ENCODE results near the gene STIM1. TPM values are rescaled to one million over a fixed set of nuclear protein-coding genes. Genes with fewer than 3 reads are reported as not detected.

Gene STIM1
- total RNA-seq, 1 donor, result 57.9 TPM

DNA sequence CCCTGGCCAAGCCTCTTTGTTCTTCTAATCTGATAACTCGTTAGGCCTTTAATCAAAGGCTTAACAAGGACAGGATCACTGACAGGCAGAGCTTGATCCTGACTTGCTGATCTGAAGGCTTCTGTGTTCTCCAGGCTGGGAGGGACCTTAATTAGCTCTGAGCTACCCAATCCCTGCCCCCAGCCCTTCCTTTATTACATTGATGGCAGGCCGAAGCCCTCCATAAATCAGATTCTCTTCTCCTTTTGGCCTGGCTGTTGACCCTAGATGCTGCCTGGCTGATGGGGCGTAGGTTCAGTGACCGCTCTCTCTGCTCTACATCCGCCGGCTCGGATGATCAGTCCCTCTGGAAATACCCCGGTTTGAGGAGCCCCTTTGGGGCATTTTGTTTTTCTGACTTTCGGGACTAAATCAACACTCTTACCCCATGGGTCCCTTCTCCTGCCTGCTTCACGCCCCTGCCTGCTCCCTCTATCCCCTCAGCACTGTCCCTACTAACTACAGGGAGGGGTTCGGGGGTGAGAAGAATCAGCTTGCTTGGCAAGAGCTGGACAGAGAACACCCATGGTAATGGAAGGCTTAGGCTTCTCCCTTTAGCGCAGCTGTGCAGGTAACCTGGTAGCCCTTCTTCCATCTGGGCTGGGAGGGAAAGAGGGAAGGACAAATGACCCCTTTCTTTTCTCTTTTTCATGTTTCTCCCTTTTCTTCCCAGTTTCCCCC, 229.1 kb downstream of the STIM1 start:
- no peaks in the 10 kb centered on the region for H3K27me3 ChIP-seq (ENCODE audit: insufficient read depth, low read length)
- no peaks in the 10 kb centered on the region for H3K79me2 ChIP-seq (ENCODE audit: insufficient read depth, low read length)
- H3K27ac ChIP-seq (ENCODE audit: low read depth, low read length), result no peak overlapping the region
- H4K20me1 ChIP-seq (ENCODE audit: insufficient read depth, low read length), result no peaks in the 10 kb centered on the region
- TF ChIP-seq, protein P1, sequence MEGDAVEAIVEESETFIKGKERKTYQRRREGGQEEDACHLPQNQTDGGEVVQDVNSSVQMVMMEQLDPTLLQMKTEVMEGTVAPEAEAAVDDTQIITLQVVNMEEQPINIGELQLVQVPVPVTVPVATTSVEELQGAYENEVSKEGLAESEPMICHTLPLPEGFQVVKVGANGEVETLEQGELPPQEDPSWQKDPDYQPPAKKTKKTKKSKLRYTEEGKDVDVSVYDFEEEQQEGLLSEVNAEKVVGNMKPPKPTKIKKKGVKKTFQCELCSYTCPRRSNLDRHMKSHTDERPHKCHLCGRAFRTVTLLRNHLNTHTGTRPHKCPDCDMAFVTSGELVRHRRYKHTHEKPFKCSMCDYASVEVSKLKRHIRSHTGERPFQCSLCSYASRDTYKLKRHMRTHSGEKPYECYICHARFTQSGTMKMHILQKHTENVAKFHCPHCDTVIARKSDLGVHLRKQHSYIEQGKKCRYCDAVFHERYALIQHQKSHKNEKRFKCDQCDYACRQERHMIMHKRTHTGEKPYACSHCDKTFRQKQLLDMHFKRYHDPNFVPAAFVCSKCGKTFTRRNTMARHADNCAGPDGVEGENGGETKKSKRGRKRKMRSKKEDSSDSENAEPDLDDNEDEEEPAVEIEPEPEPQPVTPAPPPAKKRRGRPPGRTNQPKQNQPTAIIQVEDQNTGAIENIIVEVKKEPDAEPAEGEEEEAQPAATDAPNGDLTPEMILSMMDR (IDR thresholded peaks at IDR 0.05; ENCODE audit: extremely low read depth, low read depth, low read length), result no peak
- no peak overlapping the region for H3K4me3 ChIP-seq (ENCODE audit: insufficient read depth, low read length)
- H3K9me3 ChIP-seq (ENCODE audit: low read depth, low read length), result no peaks in the 10 kb centered on the region
- H3K36me3 ChIP-seq (ENCODE audit: insufficient read depth, low read length), result peaks cover 16% of the 10 kb centered on the region
- H2AFZ ChIP-seq (ENCODE audit: low read length), result no peak overlapping the region
- H3K4me2 ChIP-seq (ENCODE audit: insufficient read depth, low read length), result no peak overlapping the region
- DNase-seq (ENCODE audit: insufficient read length, low spot score, missing footprints), result no peak
- H3K4me1 ChIP-seq (ENCODE audit: insufficient read depth, low read length), result peaks cover 6% of the 10 kb centered on the region

DNA sequence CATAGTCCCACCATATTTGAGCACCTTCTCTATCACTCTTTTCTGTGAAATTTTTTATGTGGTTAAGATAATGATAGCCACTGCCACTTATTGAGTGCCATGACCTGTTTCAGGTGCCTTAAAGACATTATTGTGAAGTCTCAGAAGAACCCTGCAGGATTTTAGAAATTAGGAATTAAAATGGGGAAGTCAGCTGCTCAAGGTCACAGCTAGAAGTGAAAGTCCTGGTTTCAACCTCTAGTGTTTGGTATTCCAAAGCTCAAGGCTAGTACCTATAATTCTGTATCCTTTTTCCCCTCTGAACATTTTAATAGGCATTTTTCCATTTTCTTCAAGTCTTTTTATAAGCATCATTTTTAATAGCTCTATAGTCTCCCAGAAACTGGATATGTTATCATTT, 230.1 kb downstream of the STIM1 start:
- Histone ChIP-seq H4K20me1 (ENCODE audit: insufficient read depth, low read length) (no peaks in the 10 kb centered on the region), H3K4me2 (ENCODE audit: insufficient read depth, low read length) (no peak overlapping the region), H2AFZ (ENCODE audit: low read length) (no peak overlapping the region), H3K36me3 (ENCODE audit: insufficient read depth, low read length) (peaks cover 16% of the 10 kb centered on the region), H3K9me3 (ENCODE audit: low read depth, low read length) (no peaks in the 10 kb centered on the region), H3K27me3 (ENCODE audit: insufficient read depth, low read length) (no peaks in the 10 kb centered on the region), H3K4me1 (ENCODE audit: insufficient read depth, low read length) (peaks cover 6% of the 10 kb centered on the region), H3K4me3 (ENCODE audit: insufficient read depth, low read length) (no peak overlapping the region), H3K79me2 (ENCODE audit: insufficient read depth, low read length) (no peaks in the 10 kb centered on the region), H3K27ac (ENCODE audit: low read depth, low read length) (no peak overlapping the region)
- TF ChIP-seq, protein P1 (IDR thresholded peaks at IDR 0.05; ENCODE audit: extremely low read depth, low read depth, low read length), result no peak
- DNase-seq (ENCODE audit: insufficient read length, low spot score, missing footprints), result no peak

DNA sequence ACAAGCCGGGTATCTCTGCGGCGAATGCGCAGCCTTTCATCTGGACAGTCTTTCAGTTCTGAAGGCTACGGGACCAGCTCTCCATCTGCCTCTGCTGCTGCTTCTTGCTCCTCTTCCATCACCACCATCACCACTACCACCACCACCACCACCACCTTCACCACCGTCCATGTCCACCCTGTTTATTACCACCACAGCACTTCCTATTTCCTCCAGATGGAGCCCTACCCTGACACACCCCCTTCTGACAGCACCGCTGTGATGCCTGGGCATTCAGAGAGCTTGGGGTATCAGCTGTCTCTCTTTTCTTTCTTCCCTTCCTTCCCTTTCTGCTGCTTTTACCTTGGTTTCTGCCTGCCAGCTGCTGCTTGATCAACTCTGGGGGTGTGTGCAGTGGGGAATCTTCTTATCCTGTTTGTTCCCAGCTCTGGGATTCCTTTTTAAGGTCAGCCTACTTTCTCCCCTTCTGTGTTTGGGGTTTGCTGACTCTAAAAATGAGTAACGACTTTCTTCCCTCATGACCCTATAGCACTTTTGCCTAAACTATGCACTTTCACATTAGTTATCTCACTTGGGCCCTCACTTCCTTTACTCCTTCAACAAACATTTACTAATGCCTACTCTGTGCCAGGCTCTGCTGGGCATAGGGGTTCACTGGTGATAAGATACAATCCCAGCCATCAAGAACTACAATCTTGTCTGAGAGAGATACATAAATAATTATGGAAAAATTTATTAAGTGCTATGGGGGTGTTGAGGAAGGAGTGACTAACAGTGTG, 231.3 kb downstream of the STIM1 start:
- no peak overlapping the region for H2AFZ ChIP-seq (ENCODE audit: low read length)
- H3K27me3 ChIP-seq (ENCODE audit: insufficient read depth, low read length), result no peaks in the 10 kb centered on the region
- H3K36me3 ChIP-seq (ENCODE audit: insufficient read depth, low read length), result peaks cover 16% of the 10 kb centered on the region
- TF ChIP-seq, protein P1 (IDR thresholded peaks at IDR 0.05; ENCODE audit: extremely low read depth, low read depth, low read length), result no peak
- H3K9me3 ChIP-seq (ENCODE audit: low read depth, low read length), result no peaks in the 10 kb centered on the region
- no peak overlapping the region for H3K4me3 ChIP-seq (ENCODE audit: insufficient read depth, low read length)
- H3K27ac ChIP-seq (ENCODE audit: low read depth, low read length), result no peak overlapping the region
- no peaks in the 10 kb centered on the region for H3K79me2 ChIP-seq (ENCODE audit: insufficient read depth, low read length)
- no peak overlapping the region for H3K4me2 ChIP-seq (ENCODE audit: insufficient read depth, low read length)
- DNase-seq (ENCODE audit: insufficient read length, low spot score, missing footprints), result no peak
- no peaks in the 10 kb centered on the region for H4K20me1 ChIP-seq (ENCODE audit: insufficient read depth, low read length)
- H3K4me1 ChIP-seq (ENCODE audit: insufficient read depth, low read length), result peaks cover 6% of the 10 kb centered on the region

DNA sequence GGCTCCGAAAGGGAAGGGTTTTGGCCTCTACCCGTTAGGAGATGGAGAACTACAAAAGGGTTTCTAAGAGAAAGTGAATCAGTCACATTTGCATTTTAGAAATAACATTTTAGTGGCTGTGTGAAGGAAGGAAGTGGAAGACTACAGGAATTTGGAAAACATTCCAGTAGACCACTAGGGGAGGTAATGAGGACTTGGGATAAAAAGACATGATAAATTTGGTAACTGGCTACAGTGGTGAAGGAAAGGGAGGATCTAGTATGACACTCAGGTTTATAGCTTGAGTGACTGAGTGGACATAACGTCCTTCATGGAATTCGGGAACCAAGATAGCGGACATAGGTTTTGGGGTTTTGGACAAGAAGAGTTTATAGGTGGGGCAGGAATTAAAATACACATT, 232.1 kb downstream of the STIM1 start:
- no peak overlapping the region for H3K4me2 ChIP-seq (ENCODE audit: insufficient read depth, low read length)
- no peaks in the 10 kb centered on the region for H3K27me3 ChIP-seq (ENCODE audit: insufficient read depth, low read length)
- no peak overlapping the region for H3K27ac ChIP-seq (ENCODE audit: low read depth, low read length)
- TF ChIP-seq, protein P1 (IDR thresholded peaks at IDR 0.05; ENCODE audit: extremely low read depth, low read depth, low read length), result peak; percentile 39
- H3K36me3 ChIP-seq (ENCODE audit: insufficient read depth, low read length), result peaks cover 15% of the 10 kb centered on the region
- H3K4me3 ChIP-seq (ENCODE audit: insufficient read depth, low read length), result no peak overlapping the region
- no peaks in the 10 kb centered on the region for H3K79me2 ChIP-seq (ENCODE audit: insufficient read depth, low read length)
- DNase-seq (ENCODE audit: insufficient read length, low spot score, missing footprints), result peak; percentile 63
- H3K4me1 ChIP-seq (ENCODE audit: insufficient read depth, low read length), result peaks cover 6% of the 10 kb centered on the region
- no peaks in the 10 kb centered on the region for H3K9me3 ChIP-seq (ENCODE audit: low read depth, low read length)
- no peaks in the 10 kb centered on the region for H4K20me1 ChIP-seq (ENCODE audit: insufficient read depth, low read length)
- no peak overlapping the region for H2AFZ ChIP-seq (ENCODE audit: low read length)

All from osteoblast (primary cell).